OCI-LY1 (cell line): ENCODE results near the gene ATXN1.

Source experiments
- H2AFZ ChIP-seq: fragments of 200-600 bp; sonication (generic), shearing (Covaris generic); 2 replicates; pipeline ENCODE4 v1.6.0; 2014; ENCODE audit warnings: antibody characterized with exemption, mild to moderate bottlenecking, low read length
- H3F3A ChIP-seq: fragments of 200-600 bp; sonication (generic), shearing (Covaris generic); 2 replicates; pipeline ENCODE4 v1.6.0; 2014; ENCODE audit warnings: mild to moderate bottlenecking, antibody characterized with exemption, low read length, moderate library complexity; ENCODE audit not compliant: insufficient read depth
- H3K27ac ChIP-seq: fragments of 200-600 bp; sonication (generic); 2 replicates; pipeline ENCODE4 v1.5.1; 2014; ENCODE audit warnings: low read length, mixed run types, mild to moderate bottlenecking, low read depth; ENCODE audit not compliant: poor library complexity, severe bottlenecking
- H3K27me3 ChIP-seq: fragments of 200-600 bp; sonication (generic); 2 replicates; pipeline ENCODE4 v1.6.0; 2014; ENCODE audit warnings: antibody characterized with exemption, mild to moderate bottlenecking, low read length, moderate library complexity; ENCODE audit not compliant: insufficient read depth
- H3K36me3 ChIP-seq: fragments of 200-600 bp; sonication (generic); 2 replicates; pipeline ENCODE4 v1.6.1; 2014; ENCODE audit warnings: mild to moderate bottlenecking, antibody characterized with exemption, low read length, moderate library complexity, mixed read lengths; ENCODE audit not compliant: insufficient read depth
- H3K4me1 ChIP-seq: fragments of 200-600 bp; sonication (generic); 2 replicates; pipeline ENCODE4 v1.5.1; 2014; ENCODE audit warnings: mild to moderate bottlenecking, low read length, moderate library complexity; ENCODE audit not compliant: insufficient read depth, severe bottlenecking
- H3K4me2 ChIP-seq: fragments of 200-600 bp; sonication (generic), shearing (Covaris generic); 2 replicates; pipeline ENCODE4 v1.6.1; 2014; ENCODE audit warnings: low read length
- H3K4me3 ChIP-seq: fragments of 200-600 bp; sonication (generic); 2 replicates; pipeline ENCODE4 v1.5.1; 2014; ENCODE audit warnings: low read length, low read depth, mild to moderate bottlenecking, mixed read lengths; ENCODE audit not compliant: poor library complexity, severe bottlenecking
- H3K79me2 ChIP-seq: fragments of 200-600 bp; shearing (Covaris generic); 2 replicates; pipeline ENCODE4 v1.6.1; 2016; ENCODE audit warnings: mixed run types, low read length, mixed read lengths; ENCODE audit not compliant: insufficient read depth
- H3K9ac ChIP-seq: fragments of 200-600 bp; sonication (generic), shearing (Covaris generic); 2 replicates; pipeline ENCODE4 v1.6.1; 2014; ENCODE audit warnings: mild to moderate bottlenecking, low read length, mixed read lengths
- H3K9me2 ChIP-seq: fragments of 200-600 bp; sonication (generic), shearing (Covaris generic); 2 replicates; pipeline ENCODE4 v1.6.1; 2014; ENCODE audit warnings: low read depth, mild to moderate bottlenecking, low read length, mixed read lengths
- H3K9me3 ChIP-seq: fragments of 200-600 bp; shearing (Covaris generic); 2 replicates; pipeline ENCODE4 v1.6.1; 2014; ENCODE audit warnings: low read length, mixed read lengths
- H4K20me1 ChIP-seq: fragments of 200-600 bp; sonication (generic), shearing (Covaris generic); 2 replicates; pipeline ENCODE4 v1.6.0; 2016; ENCODE audit warnings: mild to moderate bottlenecking, low read length; ENCODE audit not compliant: insufficient read depth
- EZH2 ChIP-seq: fragments of 200-600 bp; sonication (generic), shearing (Covaris generic); IDR thresholded peaks from 2 replicates; pipeline ENCODE4 v1.8.0; 2017; ENCODE audit warnings: borderline replicate concordance, mixed run types, mild to moderate bottlenecking, antibody characterized with exemption, low read length, moderate library complexity, mixed read lengths
- TF ChIP-seq, protein P1 (sequence below): fragments of 200-600 bp; sonication (generic), shearing (Covaris generic); IDR thresholded peaks from 2 replicates; pipeline ENCODE4 v1.5.1; 2017; ENCODE audit warnings: mild to moderate bottlenecking, antibody characterized with exemption, low read length, moderate library complexity, mixed read lengths

The ATXN1 gene

DNA sequence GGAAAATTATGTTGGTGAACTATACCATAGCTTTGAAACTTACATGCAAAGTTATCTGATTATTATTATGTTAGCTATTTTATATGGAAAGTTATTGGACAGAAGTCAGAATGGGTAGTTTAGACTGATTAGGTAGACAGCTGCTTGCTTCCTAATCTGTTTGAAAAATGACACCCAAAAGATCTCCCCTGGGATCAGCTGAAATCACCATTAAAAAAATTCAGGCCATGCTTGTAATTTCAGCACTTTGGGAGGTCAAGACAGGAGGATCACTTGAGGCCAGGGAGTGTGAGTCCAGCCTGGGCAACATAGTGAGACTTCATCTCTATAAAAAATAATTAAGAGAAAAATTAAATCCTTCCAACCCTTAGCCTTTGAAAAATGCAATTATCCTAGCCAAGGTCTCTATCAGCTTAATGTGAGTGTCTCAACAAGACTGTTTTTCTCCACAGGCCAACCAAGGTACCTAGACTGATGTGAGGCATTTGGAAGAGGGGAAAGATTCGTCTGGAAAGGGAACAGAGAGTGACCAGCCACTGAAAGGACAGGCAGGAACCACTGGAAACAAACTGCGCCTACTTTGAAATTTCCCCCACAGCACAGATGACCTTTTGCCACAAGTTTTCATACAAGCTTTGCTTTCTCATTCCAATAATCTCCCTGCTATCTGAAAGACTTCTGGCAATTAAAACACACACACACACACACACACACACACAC lies 290.6 kb downstream of the ATXN1 start:
- H3K4me1 ChIP-seq: no peaks in the 10 kb centered on the region

DNA sequence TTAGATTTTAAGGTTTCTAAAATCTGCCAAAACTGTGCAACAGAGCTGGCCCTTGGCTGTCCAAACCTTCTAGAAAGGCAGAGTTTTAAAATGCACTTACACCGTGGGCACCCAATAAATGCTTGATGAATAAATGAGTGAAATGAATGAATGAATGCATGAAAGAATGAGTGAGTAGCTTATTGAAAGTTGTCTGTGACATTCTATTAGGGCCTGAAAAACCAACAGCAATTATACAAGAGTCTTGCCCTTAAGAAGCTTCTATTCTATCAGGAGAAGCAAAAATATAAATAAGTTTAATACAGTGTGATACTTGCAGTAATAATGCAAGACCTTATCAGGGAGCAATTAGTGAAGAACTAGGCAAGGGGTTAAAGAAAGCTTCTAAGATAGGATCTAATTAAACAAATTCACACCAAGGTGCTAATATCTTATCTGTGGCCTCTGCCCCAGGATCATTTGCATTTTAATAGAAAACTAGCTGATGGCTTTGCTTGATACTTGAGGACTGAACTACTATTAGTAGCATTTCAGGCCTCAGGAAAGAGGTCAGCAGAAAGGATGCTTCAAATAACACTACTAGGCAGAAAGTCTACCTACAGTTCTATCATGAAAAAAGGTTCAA lies 292.2 kb downstream of the ATXN1 start:
- Histone ChIP-seq H3K9me2 (no peaks in the 10 kb centered on the region), H3K27ac (no peak overlapping the region), H3K4me3 (no peak overlapping the region), H2AFZ (no peak overlapping the region), H3K4me1 (no peaks in the 10 kb centered on the region), H4K20me1 (no peaks in the 10 kb centered on the region), H3K4me2 (no peak overlapping the region), H3K9me3 (no peaks in the 10 kb centered on the region), H3F3A (no peaks in the 10 kb centered on the region), H3K79me2 (no peaks in the 10 kb centered on the region), H3K9ac (no peak overlapping the region), H3K36me3 (no peaks in the 10 kb centered on the region), H3K27me3 (no peaks in the 10 kb centered on the region)
- TF ChIP-seq EZH2: no peak
- TF ChIP-seq, protein P1, sequence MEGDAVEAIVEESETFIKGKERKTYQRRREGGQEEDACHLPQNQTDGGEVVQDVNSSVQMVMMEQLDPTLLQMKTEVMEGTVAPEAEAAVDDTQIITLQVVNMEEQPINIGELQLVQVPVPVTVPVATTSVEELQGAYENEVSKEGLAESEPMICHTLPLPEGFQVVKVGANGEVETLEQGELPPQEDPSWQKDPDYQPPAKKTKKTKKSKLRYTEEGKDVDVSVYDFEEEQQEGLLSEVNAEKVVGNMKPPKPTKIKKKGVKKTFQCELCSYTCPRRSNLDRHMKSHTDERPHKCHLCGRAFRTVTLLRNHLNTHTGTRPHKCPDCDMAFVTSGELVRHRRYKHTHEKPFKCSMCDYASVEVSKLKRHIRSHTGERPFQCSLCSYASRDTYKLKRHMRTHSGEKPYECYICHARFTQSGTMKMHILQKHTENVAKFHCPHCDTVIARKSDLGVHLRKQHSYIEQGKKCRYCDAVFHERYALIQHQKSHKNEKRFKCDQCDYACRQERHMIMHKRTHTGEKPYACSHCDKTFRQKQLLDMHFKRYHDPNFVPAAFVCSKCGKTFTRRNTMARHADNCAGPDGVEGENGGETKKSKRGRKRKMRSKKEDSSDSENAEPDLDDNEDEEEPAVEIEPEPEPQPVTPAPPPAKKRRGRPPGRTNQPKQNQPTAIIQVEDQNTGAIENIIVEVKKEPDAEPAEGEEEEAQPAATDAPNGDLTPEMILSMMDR: no peak

More for the DNA sequence above, 290.6 kb downstream of the ATXN1 start:
- H3K27me3 ChIP-seq: no peaks in the 10 kb centered on the region
- no peaks in the 10 kb centered on the region for H3K9me3 ChIP-seq
- H3K9me2 ChIP-seq: no peaks in the 10 kb centered on the region
- no peak for TF ChIP-seq EZH2
- TF ChIP-seq, protein P1: no peak
- H4K20me1 ChIP-seq: no peaks in the 10 kb centered on the region
- no peaks in the 10 kb centered on the region for H3K79me2 ChIP-seq
- H3K27ac ChIP-seq: no peak overlapping the region
- H3K9ac ChIP-seq: no peak overlapping the region
- H3K4me2 ChIP-seq: no peak overlapping the region
- no peaks in the 10 kb centered on the region for H3F3A ChIP-seq
- no peaks in the 10 kb centered on the region for H3K36me3 ChIP-seq
- H3K4me3 ChIP-seq: no peak overlapping the region
- no peak overlapping the region for H2AFZ ChIP-seq

DNA sequence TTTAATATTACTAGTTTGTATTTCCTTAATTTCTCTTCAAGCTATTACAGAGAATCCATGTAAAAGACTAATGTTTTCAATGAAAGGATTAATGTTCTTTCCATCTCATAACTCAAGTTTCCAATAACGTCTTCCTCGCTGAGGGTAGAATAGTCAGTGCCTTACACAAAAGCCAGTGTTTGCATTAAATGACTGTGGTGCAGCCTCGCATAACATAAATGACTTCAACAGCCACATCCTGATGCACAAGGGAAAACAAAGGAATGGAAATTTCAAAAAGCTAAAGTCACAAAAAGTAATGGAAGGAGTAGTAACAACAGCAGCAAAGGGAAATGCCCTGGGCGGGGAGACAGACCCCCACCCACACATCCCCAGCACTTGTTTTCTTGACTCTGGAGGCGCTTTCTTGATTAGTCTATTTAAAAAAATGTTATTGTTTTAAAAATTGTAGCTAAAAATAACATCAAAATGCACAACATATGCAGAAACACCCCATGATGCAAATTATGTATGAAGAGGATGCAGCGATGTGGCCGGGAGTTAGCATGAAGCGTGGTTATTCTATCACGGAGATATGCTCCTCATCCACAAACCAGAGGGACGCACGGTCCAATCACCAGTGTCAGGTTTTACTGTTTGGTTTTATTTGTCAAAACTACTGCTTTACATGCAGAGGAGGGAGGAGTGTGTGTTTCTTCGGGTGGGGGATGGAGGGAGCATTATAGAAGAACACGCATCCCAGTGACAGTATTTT lies 294.3 kb downstream of the ATXN1 start:
- TF ChIP-seq EZH2: no peak
- TF ChIP-seq, protein P1: no peak
- H3K9me3 ChIP-seq: no peaks in the 10 kb centered on the region
- no peak overlapping the region for H2AFZ ChIP-seq
- H3K27me3 ChIP-seq: no peaks in the 10 kb centered on the region
- no peaks in the 10 kb centered on the region for H4K20me1 ChIP-seq
- no peaks in the 10 kb centered on the region for H3K4me1 ChIP-seq
- no peak overlapping the region for H3K4me2 ChIP-seq
- no peak overlapping the region for H3K4me3 ChIP-seq
- no peaks in the 10 kb centered on the region for H3K79me2 ChIP-seq
- H3K36me3 ChIP-seq: no peaks in the 10 kb centered on the region
- no peaks in the 10 kb centered on the region for H3K9me2 ChIP-seq
- no peak overlapping the region for H3K9ac ChIP-seq
- no peak overlapping the region for H3K27ac ChIP-seq
- H3F3A ChIP-seq: no peaks in the 10 kb centered on the region
